H1 (cell line): Measurements from ENCODE around the gene CTTNBP2. TPM values are rescaled to one million over a fixed set of nuclear protein-coding genes. Genes with fewer than 3 reads are reported as not detected.

Experiments used
- FOSL1 ChIP-seq: IDR thresholded peaks from 2 replicates; pipeline ENCODE4 v1.6.1; 2011; ENCODE audit warnings: mild to moderate bottlenecking, low read depth, low read length, moderate library complexity; ENCODE audit not compliant: insufficient read depth
- GTF2F1 ChIP-seq: IDR thresholded peaks from 2 replicates; pipeline ENCODE4 v1.6.1; 2012; ENCODE audit warnings: low read depth, low read length, improper control_type of control experiment, borderline replicate concordance
- KDM1A ChIP-seq: fragments of 200-600, 300-600 bp; sonication (generic); IDR thresholded peaks from 2 replicates; pipeline ENCODE4 v1.7.1; 2016; ENCODE audit warnings: mild to moderate bottlenecking, low read length, borderline replicate concordance
- KDM4A ChIP-seq: IDR thresholded peaks from one replicate; pipeline ENCODE4 v1.7.1; 2012; ENCODE audit warnings: low read depth, mild to moderate bottlenecking, moderate library complexity, low read length, inconsistent platforms; ENCODE audit not compliant: severe bottlenecking
- TBP ChIP-seq: IDR thresholded peaks from 2 replicates; pipeline ENCODE4 v1.6.1; 2011; ENCODE audit warnings: low read depth, low read length, improper control_type of control experiment
- TCF12 ChIP-seq: IDR thresholded peaks from 2 replicates; pipeline ENCODE4 v1.6.1; 2011; ENCODE audit warnings: low read depth, mild to moderate bottlenecking, low read length
- TEAD4 ChIP-seq: IDR thresholded peaks from 2 replicates; pipeline ENCODE4 v1.6.1; 2012; ENCODE audit warnings: low read depth, low read length, inconsistent platforms, mixed read lengths
- polyA plus RNA-seq, 7 experiments: library from polyadenylated mRNA; depleted of rRNA in 3 of 7; stranded (reverse) in 5 of 7; unstranded in 2 of 7; fragments of >200 nt in 5 of 7; fragments of 200-250 nt in 2 of 7; gene quantifications; 1 replicate in 5 of 7; 2 replicates in 1 of 7; 4 replicates in 1 of 7; pipeline versions ENCODE4 v1.2.1 to v1.2.3, GENCODE V29; 2011 to 2013; ENCODE audit warnings: missing spikeins in 2 of 7, mixed read lengths in 2 of 7
- total RNA-seq: library from RNA; stranded (reverse); fragmentation: NEBNext Ultra II Directional; extraction: Animal tissue kit (Norgen Biotek cat#: 25700); gene quantifications from 2 replicates; pipeline ENCODE4 v1.2.1, GENCODE V29; 2021

Gene CTTNBP2
- total and polyA plus RNA-seq, 2 of the 8 experiments (the other 6 are each of a cell fraction or from before 2014, with no cell fraction given) = 15.3 to 35.1 TPM

- TF ChIP-seq KDM4A (no peak), FOSL1 (no peak), GTF2F1 (no peak), TEAD4 (no peak), TCF12 (no peak), TBP (no peak), KDM1A (no peak)
- TF ChIP-seq, all 59 proteins: peak for 0
These were observed 116.6 kb downstream of the CTTNBP2 start (continued) for GRCh38 chr7:117756586-117757085.
